Measurements from ENCODE around the gene POLRMT.
"Not testable (repeated sequence)": the region's sequence is repeated elsewhere in the genome, so short reads cannot be mapped to it uniquely, and the experiment has no call there.

- TF ChIP-seq E2F1 (CRISPR knock-in tag; IDR thresholded peaks at IDR 0.05); CTCF (IDR thresholded peaks at IDR 0.05); CBFB (CRISPR knock-in tag; IDR thresholded peaks at IDR 0.05; ENCODE audit: low read depth); CREB1 (CRISPR knock-in tag; IDR thresholded peaks at IDR 0.05); STAT6 (CRISPR knock-in tag; conservative IDR thresholded peaks at IDR 0.05; ENCODE audit: low read depth); NR2C2 (CRISPR knock-in tag; IDR thresholded peaks at IDR 0.05); ELF4 (CRISPR knock-in tag; IDR thresholded peaks at IDR 0.05; ENCODE audit: low read depth); NFE2L1 (CRISPR knock-in tag; IDR thresholded peaks at IDR 0.05); SP1 (CRISPR knock-in tag; conservative IDR thresholded peaks at IDR 0.05): not testable (repeated sequence)
Observed at GRCh38 chr19:603779-604178, 29.6 kb downstream of the POLRMT start.
